HCT116 (cell line): ENCODE results near the gene NCOA6.

Experiments used
- ATF3 ChIP-seq: IDR thresholded peaks from 2 replicates; pipeline ENCODE4 v1.6.1; 2012
- CTCF ChIP-seq, 3 experiments: fragments of 200-600 bp in 1 of 3; sonication (generic) in 1 of 3; IDR thresholded peaks in 2 of 3; conservative IDR thresholded peaks in 1 of 3; 2 replicates each; pipeline ENCODE4 v1.5.1; 2012 to 2017; ENCODE audit warnings: low read depth in 2 of 3, low read length in 2 of 3, antibody characterized with exemption in 1 of 3, borderline replicate concordance in 1 of 3, control low read depth in 1 of 3, mild to moderate bottlenecking in 1 of 3, mixed read lengths in 1 of 3, mixed run types in 1 of 3, moderate library complexity in 1 of 3; ENCODE audit not compliant: insufficient read depth in 1 of 3
- EZH2 ChIP-seq: fragments of 200-600 bp; sonication (generic); IDR thresholded peaks from 2 replicates; pipeline ENCODE4 v1.6.1; 2017; ENCODE audit warnings: antibody characterized with exemption, mixed run types
- EZH2phosphoT487 ChIP-seq: fragments of 200-600 bp; IDR thresholded peaks from 2 replicates; pipeline ENCODE4 v1.6.1; 2018; ENCODE audit warnings: antibody characterized with exemption, borderline replicate concordance
- JUND ChIP-seq: IDR thresholded peaks from 2 replicates; pipeline ENCODE4 v1.6.1; 2012
- MAX ChIP-seq: IDR thresholded peaks from 2 replicates; pipeline ENCODE4 v1.6.1; 2012
- POLR2A ChIP-seq: IDR thresholded peaks from 2 replicates; pipeline ENCODE4 v1.7.0; 2011; ENCODE audit warnings: borderline replicate concordance; ENCODE audit not compliant: insufficient read depth, insufficient read length; ENCODE audit errors: extremely low read depth
- POLR2AphosphoS5 ChIP-seq: IDR thresholded peaks from 2 replicates; pipeline ENCODE4 v1.6.1; 2011; ENCODE audit warnings: mild to moderate bottlenecking, low read depth, low read length, moderate library complexity
- RAD21 ChIP-seq: IDR thresholded peaks from 2 replicates; pipeline ENCODE4 v1.6.1; 2012; ENCODE audit warnings: low read depth, mild to moderate bottlenecking
- TCF7L2 ChIP-seq: IDR thresholded peaks from 2 replicates; pipeline ENCODE4 v1.7.0; 2011; ENCODE audit warnings: borderline replicate concordance, inconsistent platforms; ENCODE audit not compliant: insufficient read depth, insufficient read length; ENCODE audit errors: extremely low read depth

GRCh38 chr20:34772437-34772836 is 53.0 kb downstream of the NCOA6 start:
- no peak for TF ChIP-seq MAX
- TF ChIP-seq ATF3 = no peak
- TF ChIP-seq EZH2phosphoT487 = no peak
- no peak for TF ChIP-seq CTCF (IDR thresholded peaks at IDR 0.05 in 2 of 3, conservative IDR thresholded peaks at IDR 0.05 in 1 of 3; ENCODE audit: borderline replicate concordance in 1 of 3, insufficient read depth in 1 of 3, low read depth in 2 of 3, low read length in 2 of 3)
- no peak for TF ChIP-seq POLR2A
- TF ChIP-seq POLR2AphosphoS5 = no peak
- TF ChIP-seq EZH2 = no peak
- TF ChIP-seq TCF7L2 = no peak
- no peak for TF ChIP-seq JUND
- TF ChIP-seq RAD21 = no peak
